Forelimb muscle (tissue), 1 donor: ENCODE results near the gene GALNT12. TPM values are rescaled to one million over a fixed set of nuclear protein-coding genes. Genes with fewer than 3 reads are reported as not detected.

Experiments
- DNase-seq: peaks from one replicate; pipeline ENCODE4 v3.0.0-alpha.2; 2013; ENCODE audit warnings: low read depth
- polyA plus RNA-seq: library from polyadenylated mRNA; unstranded; fragments of 120-200 nt; gene quantifications from one replicate; pipeline ENCODE4 v1.2.1, GENCODE V29; 2013; ENCODE audit not compliant: insufficient read length

GALNT12 gene
- polyA plus RNA-seq, 1 donor: 2.0 TPM

DNA sequence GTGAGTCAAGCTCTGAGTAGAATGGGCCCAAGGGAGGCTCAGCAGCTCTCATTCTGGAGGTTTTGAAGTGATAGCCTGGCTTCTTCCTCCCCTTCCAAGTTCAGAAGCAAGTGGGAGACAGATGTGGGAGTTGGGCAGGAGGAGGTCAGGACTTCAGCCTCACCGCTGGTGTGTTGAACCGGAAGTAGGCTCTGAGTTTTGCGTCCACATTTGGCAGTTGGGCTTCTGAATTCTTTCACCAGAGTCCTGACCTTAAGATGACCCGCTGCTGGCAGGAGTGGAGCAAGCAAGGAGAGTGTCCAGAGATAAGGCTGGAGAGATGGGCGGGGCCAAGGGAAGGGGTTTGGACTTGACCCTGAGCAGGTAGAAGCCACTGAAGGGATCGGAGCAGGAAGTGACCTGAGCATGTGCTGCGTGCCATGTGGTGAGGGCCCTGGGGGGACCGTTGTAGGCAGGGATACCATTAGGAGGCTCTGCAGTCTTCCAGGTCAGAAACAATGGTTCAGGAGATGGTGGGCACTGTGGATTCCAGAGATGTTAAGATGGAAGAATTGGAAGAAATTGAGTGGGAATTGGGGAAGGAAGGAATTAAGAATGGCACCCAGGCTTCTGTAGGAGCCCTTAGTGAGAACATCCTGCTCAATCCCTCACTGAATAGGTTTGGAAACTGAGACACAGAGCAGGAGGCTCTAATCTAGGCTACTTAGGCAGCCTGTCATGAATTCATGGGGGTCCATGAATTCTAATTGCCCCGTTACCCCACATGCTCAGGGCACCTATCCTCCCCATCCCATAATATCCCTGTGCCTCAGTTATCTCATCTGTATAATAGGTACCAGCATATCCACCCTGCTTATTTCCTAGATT is 25.9 kb downstream of the GALNT12 start:
- no peak for DNase-seq

- DNase-seq: no peak
These were observed 26.9 kb downstream of the GALNT12 start for GRCh38 chr9:98834386-98834785.

- no peak for DNase-seq
These were observed 28.7 kb downstream of the GALNT12 start for GRCh38 chr9:98836206-98836605.

- DNase-seq: no peak
These were observed 30.0 kb downstream of the GALNT12 start for GRCh38 chr9:98837516-98837915.

- DNase-seq: no peak
These were observed 30.8 kb downstream of the GALNT12 start for GRCh38 chr9:98838155-98838867.

GRCh38 chr9:98838868-98839565 is 31.5 kb downstream of the GALNT12 start:
- no peak for DNase-seq

GRCh38 chr9:98839724-98840123 is 32.3 kb downstream of the GALNT12 start:
- DNase-seq: no peak

DNA sequence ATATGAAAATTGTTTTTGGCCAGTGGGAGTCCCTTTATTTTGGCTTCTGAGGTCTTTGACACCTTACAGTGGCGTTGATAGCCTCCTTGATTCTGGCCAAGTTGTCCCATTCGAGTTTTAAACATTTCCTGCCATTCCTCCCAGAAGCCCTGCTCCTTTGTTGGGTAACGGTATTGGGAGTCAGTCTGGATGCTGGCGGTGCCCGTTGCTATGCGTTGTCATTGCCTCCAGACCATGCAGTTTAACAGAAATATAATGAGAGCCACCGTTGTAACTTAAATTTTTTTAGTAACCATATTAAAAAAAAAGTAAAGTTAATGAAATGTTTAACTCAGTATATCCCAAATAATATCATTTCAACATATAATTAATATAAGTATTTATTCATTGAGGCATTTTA is 35.0 kb downstream of the GALNT12 start:
- DNase-seq: no peak

DNA sequence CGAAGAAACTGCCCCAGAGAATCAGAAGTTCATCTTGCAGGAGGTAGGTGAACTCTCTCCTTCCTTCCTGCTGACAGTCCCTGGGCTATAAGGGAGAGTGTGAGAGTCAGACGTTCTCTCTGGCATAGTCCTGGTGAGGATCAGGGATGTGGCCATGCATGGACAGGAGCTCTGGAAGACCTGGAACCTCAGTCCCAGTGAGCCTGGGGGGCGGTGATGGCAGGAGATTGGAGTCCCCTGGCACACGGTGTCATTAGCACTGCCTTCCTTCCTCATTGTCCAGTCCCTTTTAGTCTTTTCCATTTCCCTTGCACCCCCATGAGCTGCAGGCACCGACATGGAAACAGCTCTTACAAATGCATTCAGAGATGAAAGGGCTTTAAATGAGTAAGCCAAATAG is 38.6 kb downstream of the GALNT12 start:
- DNase-seq: no peak

DNA sequence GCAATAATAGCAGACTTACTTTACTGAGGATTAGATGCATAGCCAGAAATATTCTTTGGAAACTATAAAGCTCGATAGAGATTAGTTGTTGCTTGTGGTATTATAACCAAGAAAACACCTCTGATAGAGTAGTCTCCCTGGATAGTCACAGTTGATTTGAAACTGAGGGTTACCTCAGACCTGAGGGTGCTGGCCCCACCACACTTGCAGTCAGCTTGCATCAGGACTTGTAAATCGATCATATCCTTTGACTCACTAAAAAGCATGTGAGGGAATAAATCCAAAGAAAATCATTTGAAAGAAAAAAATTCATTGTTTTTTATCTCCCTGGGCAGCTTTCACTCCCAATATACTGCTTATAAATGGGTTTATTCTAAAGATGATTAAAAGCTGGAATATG is 39.4 kb downstream of the GALNT12 start:
- DNase-seq: no peak

- DNase-seq: peak; percentile 73
These were observed 41.1 kb downstream of the GALNT12 start for GRCh38 chr9:98848450-98849149.

DNA sequence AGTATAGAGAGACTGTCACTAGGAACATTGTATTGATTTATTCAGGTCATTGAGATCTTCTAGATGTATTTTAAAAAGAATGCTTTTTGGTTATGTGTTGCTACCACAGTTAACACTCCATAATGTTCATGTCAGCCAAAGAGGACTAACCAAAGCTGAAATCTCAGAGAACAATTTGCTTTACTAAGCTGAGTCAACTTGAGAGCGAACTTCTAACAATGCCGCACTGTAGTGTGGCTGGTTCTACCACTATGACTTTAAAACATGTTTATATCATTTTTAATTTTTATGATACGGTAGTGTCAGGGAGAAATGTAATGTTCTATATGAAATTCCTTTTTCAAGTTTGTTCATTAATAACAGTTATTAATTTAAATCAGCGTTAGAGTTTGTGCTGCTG is 42.1 kb downstream of the GALNT12 start:
- DNase-seq: no peak

GRCh38 chr9:98850851-98851729 is 43.6 kb downstream of the GALNT12 start:
- DNase-seq: no peak

- DNase-seq: no peak
These were observed 44.4 kb downstream of the GALNT12 start for GRCh38 chr9:98851730-98852459.

GRCh38 chr9:98852460-98852734 is 44.9 kb downstream of the GALNT12 start:
- DNase-seq: no peak

DNA sequence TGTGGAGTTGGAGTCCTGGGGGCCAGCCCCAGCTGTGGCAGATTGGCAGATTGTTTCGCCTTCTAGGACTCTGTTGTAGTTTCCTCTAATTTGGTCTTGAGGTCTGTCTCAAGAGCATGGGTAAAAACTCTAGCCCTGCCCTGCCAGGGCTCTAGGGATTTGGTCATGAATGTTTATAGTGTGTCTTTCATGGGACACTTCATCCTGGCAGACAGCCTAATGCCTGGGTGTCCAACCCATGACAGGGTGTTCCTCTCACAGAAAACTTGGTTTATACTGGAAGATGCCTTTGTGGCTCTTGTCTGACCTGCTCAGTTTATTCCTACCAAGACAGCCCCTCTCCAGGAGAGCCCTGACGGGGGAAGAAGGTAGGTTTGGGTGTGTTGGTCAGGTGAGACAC is 45.5 kb downstream of the GALNT12 start:
- DNase-seq: no peak

DNA sequence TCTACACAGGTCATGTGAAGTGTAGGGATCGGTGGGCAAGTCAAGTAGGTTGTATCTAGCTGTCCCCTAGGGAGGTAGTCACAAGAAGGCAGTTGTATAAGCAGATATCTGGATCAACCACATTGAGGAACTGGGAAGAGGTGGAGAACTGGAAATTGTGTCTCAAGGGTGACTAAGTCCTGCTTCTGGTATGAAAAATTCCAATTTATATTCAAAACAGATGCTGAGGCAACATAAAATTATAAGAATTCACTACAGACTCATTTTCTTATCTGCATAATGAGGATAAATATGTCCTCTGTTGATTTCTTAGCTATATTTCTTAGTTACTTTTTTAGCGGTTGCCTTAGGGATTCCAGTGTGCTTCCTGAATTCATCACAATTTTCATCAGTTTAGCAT is 46.8 kb downstream of the GALNT12 start:
- no peak for DNase-seq

GRCh38 chr9:98855592-98855991 is 48.1 kb downstream of the GALNT12 start:
- no peak for DNase-seq

DNA sequence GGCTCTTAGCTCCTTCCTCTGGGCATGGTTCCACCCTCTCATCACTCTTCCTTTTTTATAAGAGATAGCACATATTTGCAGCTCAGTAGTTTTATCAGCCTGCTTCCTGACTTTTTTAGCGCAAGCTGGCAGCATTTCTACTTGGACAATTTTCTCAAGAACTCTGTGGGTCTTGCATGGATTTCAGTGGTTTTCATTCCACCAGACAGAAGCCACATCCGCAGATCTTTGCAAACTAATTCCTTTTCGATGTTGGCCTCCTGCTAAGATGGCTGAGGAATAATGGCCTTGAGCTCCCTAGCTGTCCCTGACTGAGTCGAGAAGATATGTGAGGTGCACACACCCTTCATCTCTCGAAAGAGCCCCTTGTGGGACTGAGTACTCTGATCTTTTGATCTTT is 49.5 kb downstream of the GALNT12 start:
- no peak for DNase-seq

GRCh38 chr9:98859941-98860340 is 52.5 kb downstream of the GALNT12 start:
- DNase-seq: no peak
